PC-9 (cell line): ENCODE results near the gene ALAD.

Experiments used
- CTCF ChIP-seq: fragments of 200-600 bp; sonication (generic); conservative IDR thresholded peaks from 2 replicates; pipeline ENCODE4 v1.6.1; 2017; ENCODE audit warnings: mixed run types, antibody characterized with exemption, mild to moderate bottlenecking, moderate library complexity
- EZH2 ChIP-seq: fragments of 200-600 bp; sonication (generic); IDR thresholded peaks from 2 replicates; pipeline ENCODE4 v1.8.0; 2017; ENCODE audit warnings: antibody characterized with exemption, low read depth

GRCh38 chr9:113352411-113352810 lies 48.7 kb downstream of the ALAD start:
- no peak for TF ChIP-seq CTCF
- TF ChIP-seq EZH2 = no peak
